Vagina (tissue), 2 donors: ENCODE data around the gene GJA1. TPM values are rescaled to one million over a fixed set of nuclear protein-coding genes. Genes with fewer than 3 reads are reported as not detected.

ENCODE experiments used
- DNase-seq, 2 donors: peaks; one replicate each; pipeline ENCODE4 v3.0.0-alpha.2; 2017; ENCODE audit errors: extremely low spot score in 2 of 2
- H3K27ac ChIP-seq: fragments of 200-600 bp; sonication (generic); one replicate; pipeline ENCODE4 v1.5.1; 2019
- H3K27me3 ChIP-seq: fragments of 200-600 bp; sonication (generic); one replicate; pipeline ENCODE4 v1.5.1; 2019
- H3K36me3 ChIP-seq, 2 donors: fragments of 200-600 bp; sonication (generic); one replicate each; pipeline ENCODE4 v1.5.1; 2017 to 2019
- H3K4me1 ChIP-seq: fragments of 200-600 bp; sonication (generic); one replicate; pipeline ENCODE4 v1.5.1; 2019
- H3K4me3 ChIP-seq, 2 donors: fragments of 200-600 bp; sonication (generic); 1 replicate in 1 of 2; 2 replicates in 1 of 2; pipeline ENCODE4 v1.5.1; 2016 to 2019
- H3K9me3 ChIP-seq: fragments of 200-600 bp; sonication (generic); one replicate; pipeline ENCODE4 v1.5.1; 2019
- CTCF ChIP-seq, 3 experiments: fragments of 450-650 bp in 2 of 3; fragments of 200-600 bp in 1 of 3; sonication (generic) in 1 of 3; IDR thresholded peaks; one replicate each; pipeline ENCODE4 v1.5.1; 2017 to 2019; ENCODE audit warnings: antibody characterized with exemption in 3 of 3, mild to moderate bottlenecking in 2 of 3, moderate library complexity in 2 of 3
- POLR2A ChIP-seq, 2 donors: fragments of 450-650 bp; IDR thresholded peaks; one replicate each; pipeline ENCODE4 v1.6.1; 2017; ENCODE audit warnings: antibody characterized with exemption in 2 of 2, mild to moderate bottlenecking in 2 of 2, moderate library complexity in 2 of 2
- POLR2AphosphoS5 ChIP-seq, 2 donors: sonication (generic); formaldehyde crosslinking; IDR thresholded peaks; one replicate each; pipeline ENCODE4 v1.9.0; 2017; ENCODE audit warnings: antibody characterized with exemption in 2 of 2, mild to moderate bottlenecking in 2 of 2, low read depth in 1 of 2; ENCODE audit not compliant: insufficient read depth in 1 of 2
- intact Hi-C: fragments of 100-400 bp; cut with DNase I; formaldehyde crosslinking; loops from one replicate; pipeline ENCODE4 v1.15.1; 2023
- total RNA-seq: library from RNA; depleted of rRNA; stranded (reverse); fragments of >200 nt; gene quantifications from one replicate; pipeline ENCODE4 v1.2.3, GENCODE V29; 2016

The GJA1 gene
- total RNA-seq, 1 donor from 2014 or later, result 261 TPM

DNA sequence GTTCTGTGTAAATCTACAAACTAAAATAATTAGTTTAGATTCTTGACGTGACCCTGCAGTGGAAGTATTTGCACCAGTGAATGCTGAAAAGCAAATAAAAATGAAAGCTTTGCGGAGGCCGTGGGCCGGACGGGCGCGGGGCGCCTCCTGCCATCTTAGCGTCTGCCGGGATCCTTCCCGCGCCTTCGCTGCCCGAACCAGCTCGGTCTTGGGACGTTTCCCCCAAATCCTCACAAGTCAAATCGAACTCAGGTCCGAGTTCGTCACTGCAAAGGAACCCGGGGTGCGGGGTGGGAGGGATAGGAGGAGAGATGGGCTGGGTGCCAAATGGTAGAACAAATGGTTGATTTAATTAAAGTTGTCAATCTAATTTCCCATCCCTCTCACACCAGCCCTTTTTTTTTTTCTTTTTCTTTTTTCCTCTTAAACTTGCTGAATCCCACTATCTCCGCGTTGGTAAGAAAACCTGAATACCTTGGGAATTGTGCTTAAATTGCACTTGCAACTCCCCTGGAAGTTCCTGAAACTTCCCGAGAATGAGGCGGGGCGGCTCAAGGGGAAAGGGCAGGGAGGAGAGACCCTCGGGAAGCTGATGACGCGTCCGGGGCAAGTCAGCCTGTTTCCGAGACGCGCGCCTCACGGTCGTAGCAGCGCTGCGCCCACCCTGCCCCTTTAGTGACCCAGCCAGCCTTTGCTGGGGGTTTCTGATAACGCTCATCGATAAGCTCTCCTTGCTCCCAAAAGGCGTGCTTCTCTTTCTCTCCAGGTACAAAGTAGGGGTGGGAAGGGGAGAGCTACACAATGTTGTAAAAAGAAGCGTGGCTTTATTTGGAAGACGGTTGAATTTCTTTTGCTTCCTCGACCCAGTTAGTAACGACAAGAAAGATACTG lies 1.8 kb downstream of the GJA1 start:
- no peak for DNase-seq
- Histone ChIP-seq H3K4me1 (peaks cover 41% of the 10 kb centered on the region), H3K36me3 (no peaks in the 10 kb centered on the region)

DNA sequence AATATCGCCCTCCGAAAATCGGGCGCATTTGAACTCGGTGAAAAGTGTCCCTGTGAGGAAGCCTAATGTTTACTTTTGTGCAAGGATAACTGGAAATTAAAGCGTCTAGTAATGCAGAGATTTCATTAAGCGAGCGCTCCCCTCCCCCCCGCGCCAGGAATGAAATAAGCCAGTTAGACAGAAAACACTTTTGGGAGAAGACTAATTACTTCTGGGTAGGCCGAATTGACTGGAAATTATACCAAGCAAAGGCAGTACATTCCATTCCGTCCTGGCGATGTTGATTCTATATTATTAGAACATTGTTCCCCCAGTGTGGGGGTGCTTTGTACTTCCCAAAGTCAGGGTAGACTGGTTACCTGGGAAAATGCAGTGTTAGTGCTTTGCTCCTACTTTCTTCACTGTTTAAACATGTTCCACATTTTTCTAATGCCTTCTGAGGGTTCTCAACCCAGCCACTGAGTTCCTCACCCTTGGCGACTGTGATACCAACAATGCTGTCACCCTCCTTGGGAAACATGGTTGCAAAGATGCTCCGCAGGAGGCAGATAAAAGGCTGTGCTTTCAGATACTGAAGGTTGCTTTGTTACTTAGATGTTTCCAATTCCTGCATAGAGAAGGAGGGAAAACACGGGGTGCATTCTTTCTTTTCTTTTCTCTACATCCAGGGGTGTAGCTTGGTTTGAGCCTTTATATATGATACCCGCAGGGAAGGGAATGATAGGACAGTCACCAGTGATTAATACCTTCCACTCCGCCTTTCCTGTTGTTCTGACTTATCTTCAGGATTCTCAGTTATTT lies 2.6 kb downstream of the GJA1 start:
- H3K27ac ChIP-seq, result peak overlapping the region; percentile 96
- H3K4me3 ChIP-seq, result peak overlapping the region; percentile 53 to 77
- no peak for DNase-seq
- H3K27me3 ChIP-seq, result no peaks in the 10 kb centered on the region
- no peaks in the 10 kb centered on the region for H3K36me3 ChIP-seq
- peaks cover 42% of the 10 kb centered on the region for H3K4me1 ChIP-seq
- no peaks in the 10 kb centered on the region for H3K9me3 ChIP-seq
- intact Hi-C loops, result loop anchor here (10.0 kb wide), 1 partner anchor 417 kb away; no protein-coding TSS in a partner anchor
- TF ChIP-seq POLR2AphosphoS5 (IDR thresholded peaks at IDR 0.05; ENCODE audit: insufficient read depth in 1 of 2, low read depth in 1 of 2), result no peak
- no peak for TF ChIP-seq CTCF (IDR thresholded peaks at IDR 0.05)
- TF ChIP-seq POLR2A (IDR thresholded peaks at IDR 0.05), result no peak

More for the DNA sequence above, 1.8 kb downstream of the GJA1 start:
- peak overlapping the region; percentile 96 for H3K27ac ChIP-seq
- intact Hi-C loops, result loop anchor here (10.0 kb wide), 1 partner anchor 418 kb away; no protein-coding TSS in a partner anchor
- TF ChIP-seq CTCF (IDR thresholded peaks at IDR 0.05) (no peak), POLR2AphosphoS5 (IDR thresholded peaks at IDR 0.05; ENCODE audit: insufficient read depth in 1 of 2, low read depth in 1 of 2) (peak in 1 of 2 donors; percentile 70)
- no peaks in the 10 kb centered on the region for H3K9me3 ChIP-seq
- H3K4me3 ChIP-seq, result peak overlapping the region; percentile 53 to 77
- H3K27me3 ChIP-seq, result no peaks in the 10 kb centered on the region

- DNase-seq, result no peak
- TF ChIP-seq POLR2A (IDR thresholded peaks at IDR 0.05) (no peak), POLR2AphosphoS5 (IDR thresholded peaks at IDR 0.05; ENCODE audit: insufficient read depth in 1 of 2, low read depth in 1 of 2) (no peak)
- intact Hi-C loops, result loop anchor here (10.0 kb wide), 1 partner anchor 416 kb away; no protein-coding TSS in a partner anchor
- Histone ChIP-seq H3K27me3 (no peaks in the 10 kb centered on the region), H3K36me3 (no peaks in the 10 kb centered on the region), H3K4me1 (peaks cover 45% of the 10 kb centered on the region), H3K9me3 (no peaks in the 10 kb centered on the region), H3K27ac (peak overlapping the region; percentile 96), H3K4me3 (peak overlapping the region; percentile 53 to 77)
Measured at GRCh38 chr6:121438869-121439268, 3.4 kb downstream of the GJA1 start.

GRCh38 chr6:121439475-121439874 lies 4.0 kb downstream of the GJA1 start:
- peak overlapping the region; percentile 96 for H3K27ac ChIP-seq
- no peak for DNase-seq
- H3K4me1 ChIP-seq, result peaks cover 45% of the 10 kb centered on the region
- H3K4me3 ChIP-seq, result peak overlapping the region; percentile 53 to 77
- intact Hi-C loops, result loop anchor here (10.0 kb wide), 1 partner anchor 415 kb away; no protein-coding TSS in a partner anchor
- no peaks in the 10 kb centered on the region for H3K27me3 ChIP-seq
- TF ChIP-seq POLR2A (IDR thresholded peaks at IDR 0.05) (no peak), CTCF (IDR thresholded peaks at IDR 0.05) (no peak), POLR2AphosphoS5 (IDR thresholded peaks at IDR 0.05; ENCODE audit: insufficient read depth in 1 of 2, low read depth in 1 of 2) (no peak)
- peaks cover 0 to 2% of the 10 kb centered on the region in 2 donors for H3K36me3 ChIP-seq
- no peaks in the 10 kb centered on the region for H3K9me3 ChIP-seq

- H3K27me3 ChIP-seq, result no peaks in the 10 kb centered on the region
- H3K36me3 ChIP-seq, result peaks cover 0 to 7% of the 10 kb centered on the region in 2 donors
- H3K4me3 ChIP-seq, result peak overlapping the region; percentile 53 to 77
- intact Hi-C loops, result loop anchor here (10.0 kb wide), 1 partner anchor 415 kb away; no protein-coding TSS in a partner anchor
- H3K4me1 ChIP-seq, result peaks cover 45% of the 10 kb centered on the region
- H3K27ac ChIP-seq, result peak overlapping the region; percentile 96
- DNase-seq, result no peak
- H3K9me3 ChIP-seq, result no peaks in the 10 kb centered on the region
- TF ChIP-seq POLR2A (IDR thresholded peaks at IDR 0.05), result no peak
- TF ChIP-seq POLR2AphosphoS5 (IDR thresholded peaks at IDR 0.05; ENCODE audit: insufficient read depth in 1 of 2, low read depth in 1 of 2), result no peak
- TF ChIP-seq CTCF (IDR thresholded peaks at IDR 0.05), result no peak
Measured at GRCh38 chr6:121439926-121440325, 4.5 kb downstream of the GJA1 start.
